ENCODE measurements around the gene COBL. TPM values are rescaled to one million over a fixed set of nuclear protein-coding genes. Genes with fewer than 3 reads are reported as not detected.

COBL gene
- total and polyA plus RNA-seq, 2 of the 8 experiments (the other 6 are each of a cell fraction or from before 2014, with no cell fraction given): 13.8 to 40.4 TPM

DNA sequence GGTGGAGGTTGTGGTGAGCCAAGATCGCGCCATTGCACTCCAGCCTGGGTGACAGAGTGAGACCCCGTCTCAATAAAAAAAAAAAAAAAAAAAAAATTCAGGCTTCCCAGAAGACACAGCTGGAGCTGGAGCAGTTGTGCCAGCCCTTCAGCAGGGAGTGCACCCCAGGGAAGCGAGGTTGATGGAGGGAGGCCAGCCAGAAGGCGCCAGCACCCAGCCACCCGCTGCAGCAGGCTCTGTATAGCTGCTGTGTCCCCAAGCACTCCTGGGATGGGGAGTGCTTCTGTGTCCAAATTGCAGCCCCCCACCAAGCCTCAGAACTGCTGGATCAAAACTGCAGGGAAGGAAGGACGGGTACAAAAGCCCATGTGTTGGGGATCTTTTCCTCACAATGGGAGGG, 47.8 kb downstream of the COBL start:
- Histone ChIP-seq H4K20me1 (replicated peaks in 1 of 2; ENCODE audit: control insufficient read depth in 1 of 2, insufficient read depth in 2 of 2, low read length in 2 of 2) (peaks cover 3 to 8% of the 10 kb centered on the region in 2 experiments), H2AFZ (ENCODE audit: low read length) (no peak overlapping the region), H3K27me3 (replicated peaks in 1 of 4; ENCODE audit: control insufficient read depth in 3 of 4, extremely low read depth in 1 of 4, insufficient read depth in 3 of 4, low read length in 3 of 4) (no peaks in the 10 kb centered on the region), H2AK5ac (ENCODE audit: low read depth, low read length) (no peak overlapping the region), H3K23ac (ENCODE audit: insufficient read length) (no peak overlapping the region), H3K4me1 (replicated peaks in 1 of 4; ENCODE audit: control insufficient read depth in 3 of 4, insufficient read depth in 4 of 4, low read length in 3 of 4) (peaks cover 0 to 8% (median 4%) of the 10 kb centered on the region in 4 experiments; a peak in 3 of 7 replicates), H3K14ac (ENCODE audit: insufficient read length) (no peak overlapping the region), H2BK12ac (ENCODE audit: low read depth, low read length) (no peak overlapping the region), H3K9me3 (ENCODE audit: insufficient read depth in 2 of 2, low read depth in 1 of 2, low read length in 1 of 2) (no peaks in the 10 kb centered on the region), H3K79me1 (ENCODE audit: low read depth, low read length) (peaks cover 10% of the 10 kb centered on the region), H3K18ac (ENCODE audit: extremely low read depth, low read length) (no peak overlapping the region), H4K8ac (ENCODE audit: extremely low read depth, insufficient read depth, low read length) (no peak overlapping the region), H2BK120ac (replicated peaks; ENCODE audit: low read depth, low read length) (no peak overlapping the region), H3K79me2 (ENCODE audit: control insufficient read depth in 1 of 2, insufficient read depth in 2 of 2, low read length in 2 of 2) (peaks cover 0 to 70% of the 10 kb centered on the region in 2 experiments; a peak in 3 of 4 replicates), H3K4ac (replicated peaks; ENCODE audit: insufficient read length, low read depth, low read length) (no peak overlapping the region), H3K27ac (ENCODE audit: low read depth, low read length) (no peak overlapping the region), H3K36me3 (ENCODE audit: control insufficient read depth in 2 of 4, insufficient read depth in 4 of 4, low read length in 3 of 4) (no peaks in the 10 kb centered on the region; a peak in 1 of 8 replicates), H3K9ac (replicated peaks in 1 of 4; ENCODE audit: extremely low read depth in 1 of 4, low read depth in 3 of 4, low read length in 3 of 4) (no peak overlapping the region), H3K4me3 (ENCODE audit: extremely low read depth in 1 of 4, insufficient read depth in 2 of 4, low read depth in 3 of 4, low read length in 4 of 4) (no peak overlapping the region), H3K56ac (replicated peaks; ENCODE audit: insufficient read length, low read depth, low read length) (no peak overlapping the region), H4K5ac (ENCODE audit: insufficient read length, low read depth, low read length) (no peak overlapping the region), H2BK20ac (ENCODE audit: low read length) (no peak overlapping the region), H2BK5ac (ENCODE audit: low read depth, low read length) (no peak overlapping the region), H2BK15ac (ENCODE audit: low read length) (no peak overlapping the region), H3K4me2 (ENCODE audit: insufficient read depth in 1 of 2, low read depth in 2 of 2, low read length in 2 of 2) (no peak overlapping the region), H3K23me2 (ENCODE audit: low read depth, low read length) (no peaks in the 10 kb centered on the region; the same call in 1 of the 2 replicates), H4K91ac (replicated peaks; ENCODE audit: insufficient read length, low read length) (no peak overlapping the region)
- WGBS, 2 experiments (ENCODE audit: extremely low coverage in 1 of 2, insufficient coverage in 1 of 2, insufficient read length in 1 of 2, insufficient replicate concordance in 2 of 2, low coverage in 1 of 2, low lambda C conversion rate in 2 of 2, missing lambda C conversion rate in 1 of 2): 90% methylated on average over 4 of the region's 7 CpGs; no CpG with 5 or more reads in 1 of the 2 experiments
- DNase-seq (ENCODE audit: low read depth in 1 of 2, low spot score in 2 of 2): no peak
- POLR2A ChIA-PET (ENCODE audit: partially characterized antibody): interaction anchor here (0.7 kb wide), 1 partner anchor 16 kb away, joined by 5 read pairs; no protein-coding TSS in a partner anchor
- FAIRE-seq: no peak
- CTCF ChIA-PET (ENCODE audit: partially characterized antibody): interaction anchor here (0.7 to 1.1 kb wide), 3 partner anchors 28 to 97 kb away, joined by 3 to 4 read pairs (median 3); no protein-coding TSS in a partner anchor
- TF ChIP-seq SP1 (IDR thresholded peaks at IDR 0.05; ENCODE audit: low read depth, low read length) (no peak), RXRA (IDR thresholded peaks at IDR 0.05; ENCODE audit: insufficient read depth, low read depth, low read length) (no peak), HDAC6 (IDR thresholded peaks at IDR 0.05; ENCODE audit: low read depth, low read length) (no peak), NRF1 (IDR thresholded peaks at IDR 0.05; ENCODE audit: low read depth, low read length) (no peak)
